MG63 (cell line): ENCODE results near the gene C22orf31. TPM values are rescaled to one million over a fixed set of nuclear protein-coding genes. Genes with fewer than 3 reads are reported as not detected.
"Not testable (repeated sequence)": the region's sequence is repeated elsewhere in the genome, so short reads cannot be mapped to it uniquely, and the experiment has no call there.

Experiments used
- DNase-seq: peaks from one replicate; pipeline ENCODE4 v3.0.0-alpha.2; 2020
- H3K27me3 ChIP-seq: fragments of 250-450 bp; sonication (Bioruptor Pico); 2 replicates; pipeline ENCODE4 v1.5.1; 2020; ENCODE audit warnings: mild to moderate bottlenecking, moderate library complexity
- H3K36me3 ChIP-seq: fragments of 250-450 bp; sonication (Bioruptor Pico); 2 replicates; pipeline ENCODE4 v1.5.1; 2020; ENCODE audit warnings: mild to moderate bottlenecking, moderate library complexity
- H3K4me3 ChIP-seq: fragments of 250-450 bp; sonication (Bioruptor Pico); 2 replicates; pipeline ENCODE4 v1.5.1; 2020; ENCODE audit warnings: mild to moderate bottlenecking, moderate library complexity
- H3K9me3 ChIP-seq: fragments of 250-450 bp; sonication (Bioruptor Pico); 2 replicates; pipeline ENCODE4 v1.5.1; 2020; ENCODE audit warnings: mild to moderate bottlenecking, moderate library complexity
- total RNA-seq: library from RNA; depleted of rRNA; stranded (reverse); fragments of >200 nt; shearing (Covaris generic); gene quantifications from 2 replicates; pipeline ENCODE4 v1.2.3, GENCODE V29; 2014; ENCODE audit warnings: low replicate concordance

The C22orf31 gene
- total RNA-seq, 1 experiment from 2014 or later: not detected

GRCh38 chr22:29043906-29044575 lies 17.6 kb downstream of the C22orf31 start:
- Histone ChIP-seq H3K36me3 (peaks cover 12% of the 10 kb centered on the region), H3K9me3 (no peaks in the 10 kb centered on the region), H3K4me3 (no peak overlapping the region), H3K27me3 (no peaks in the 10 kb centered on the region)
- peak; percentile 22 for DNase-seq

- DNase-seq: peak; percentile 53
- Histone ChIP-seq H3K36me3 (peaks cover 3% of the 10 kb centered on the region), H3K9me3 (no peaks in the 10 kb centered on the region), H3K27me3 (no peaks in the 10 kb centered on the region), H3K4me3 (no peak overlapping the region)
These were observed 20.2 kb downstream of the C22orf31 start for GRCh38 chr22:29041408-29041807.

- Histone ChIP-seq H3K36me3 (no peaks in the 10 kb centered on the region; the same call in 1 of the 2 replicates), H3K27me3 (no peaks in the 10 kb centered on the region), H3K4me3 (no peak overlapping the region), H3K9me3 (no peaks in the 10 kb centered on the region)
- DNase-seq: peak; percentile 55
These were observed 21.0 kb downstream of the C22orf31 start for GRCh38 chr22:29040385-29041275.

- DNase-seq, H3K27me3 ChIP-seq, H3K4me3 ChIP-seq: not testable (repeated sequence)
These were observed 21.9 kb downstream of the C22orf31 start for GRCh38 chr22:29039684-29040083.

GRCh38 chr22:29039148-29039547 lies 22.5 kb downstream of the C22orf31 start:
- Histone ChIP-seq H3K36me3 (no peaks in the 10 kb centered on the region; the same call in 1 of the 2 replicates), H3K4me3 (no peak overlapping the region), H3K9me3 (no peaks in the 10 kb centered on the region), H3K27me3 (no peaks in the 10 kb centered on the region)
- no peak for DNase-seq

More at GRCh38 chr22:29039684-29040083, 21.9 kb downstream of the C22orf31 start:
- H3K36me3 ChIP-seq, H3K9me3 ChIP-seq: not testable (repeated sequence)

- H3K27me3 ChIP-seq: no peaks in the 10 kb centered on the region
- no peak for DNase-seq
- H3K9me3 ChIP-seq: no peaks in the 10 kb centered on the region
- H3K4me3 ChIP-seq: no peak overlapping the region
- no peaks in the 10 kb centered on the region; the same call in 1 of the 2 replicates for H3K36me3 ChIP-seq
These were observed 24.2 kb downstream of the C22orf31 start for GRCh38 chr22:29037340-29037932.

- no peak overlapping the region for H3K4me3 ChIP-seq
- no peaks in the 10 kb centered on the region for H3K9me3 ChIP-seq
- H3K27me3 ChIP-seq: no peaks in the 10 kb centered on the region
- H3K36me3 ChIP-seq: no peaks in the 10 kb centered on the region
- no peak for DNase-seq
These were observed 29.0 kb downstream of the C22orf31 start for GRCh38 chr22:29032584-29032983.

- Histone ChIP-seq H3K9me3 (no peaks in the 10 kb centered on the region), H3K27me3 (no peaks in the 10 kb centered on the region), H3K4me3 (no peak overlapping the region), H3K36me3 (no peaks in the 10 kb centered on the region)
- no peak for DNase-seq
These were observed 29.6 kb downstream of the C22orf31 start for GRCh38 chr22:29032014-29032475.

GRCh38 chr22:29031227-29032011 lies 30.2 kb downstream of the C22orf31 start:
- Histone ChIP-seq H3K36me3 (no peaks in the 10 kb centered on the region), H3K4me3 (no peak overlapping the region), H3K27me3 (no peaks in the 10 kb centered on the region), H3K9me3 (no peaks in the 10 kb centered on the region)
- DNase-seq: peak; percentile 79

GRCh38 chr22:29030618-29031226 lies 30.9 kb downstream of the C22orf31 start:
- Histone ChIP-seq H3K36me3 (no peaks in the 10 kb centered on the region), H3K9me3 (no peaks in the 10 kb centered on the region), H3K27me3 (no peaks in the 10 kb centered on the region), H3K4me3 (no peak overlapping the region)
- peak; percentile 72 for DNase-seq

GRCh38 chr22:29030016-29030617 lies 31.5 kb downstream of the C22orf31 start:
- H3K36me3 ChIP-seq: no peaks in the 10 kb centered on the region
- DNase-seq: no peak
- H3K4me3 ChIP-seq: no peak overlapping the region
- no peaks in the 10 kb centered on the region for H3K27me3 ChIP-seq
- H3K9me3 ChIP-seq: no peaks in the 10 kb centered on the region

- Histone ChIP-seq H3K36me3 (no peaks in the 10 kb centered on the region), H3K4me3 (no peak overlapping the region), H3K9me3 (no peaks in the 10 kb centered on the region), H3K27me3 (no peaks in the 10 kb centered on the region)
- no peak for DNase-seq
These were observed 32.2 kb downstream of the C22orf31 start for GRCh38 chr22:29029202-29030000.

GRCh38 chr22:29028468-29028867 lies 33.2 kb downstream of the C22orf31 start:
- Histone ChIP-seq H3K4me3 (no peak overlapping the region), H3K9me3 (no peaks in the 10 kb centered on the region), H3K27me3 (no peaks in the 10 kb centered on the region), H3K36me3 (no peaks in the 10 kb centered on the region)
- DNase-seq: no peak

- no peak for DNase-seq
- Histone ChIP-seq H3K9me3 (no peaks in the 10 kb centered on the region), H3K36me3 (no peaks in the 10 kb centered on the region), H3K27me3 (no peaks in the 10 kb centered on the region), H3K4me3 (no peak overlapping the region)
These were observed 35.1 kb downstream of the C22orf31 start for GRCh38 chr22:29026579-29026978.

- Histone ChIP-seq H3K4me3 (no peak overlapping the region), H3K27me3 (no peaks in the 10 kb centered on the region), H3K9me3 (no peaks in the 10 kb centered on the region; the same call in 1 of the 2 replicates), H3K36me3 (no peaks in the 10 kb centered on the region)
- DNase-seq: no peak
These were observed 38.3 kb downstream of the C22orf31 start for GRCh38 chr22:29023172-29023796.
